ENCODE results near the gene CALCOCO1. TPM values are rescaled to one million over a fixed set of nuclear protein-coding genes. Genes with fewer than 3 reads are reported as not detected.

The CALCOCO1 gene
- total and polyA plus RNA-seq, 2 of the 13 experiments (the other 11 are each of a cell fraction or from before 2014, with no cell fraction given), result 7.7 to 47.7 TPM

DNA sequence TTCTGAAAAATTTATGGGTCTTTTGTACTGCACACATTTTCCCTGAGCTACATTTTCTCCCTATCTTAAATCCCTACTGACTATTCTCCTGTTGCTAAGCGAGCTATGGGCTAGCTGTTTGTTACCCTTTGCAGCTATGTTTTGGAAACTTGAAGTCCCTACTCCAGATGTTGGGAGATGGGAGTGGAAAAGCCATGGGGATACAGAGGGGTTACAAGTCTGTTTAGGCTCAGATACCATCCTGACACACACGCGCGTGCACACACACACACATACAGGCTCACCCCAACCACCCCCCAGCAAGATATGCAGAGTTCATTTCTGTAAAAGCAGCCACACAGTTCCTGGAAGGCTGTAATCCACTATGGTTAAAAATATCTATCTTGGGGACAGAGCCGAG, 67.2 kb downstream of the CALCOCO1 start (continued):
- TF ChIP-seq, protein P1, sequence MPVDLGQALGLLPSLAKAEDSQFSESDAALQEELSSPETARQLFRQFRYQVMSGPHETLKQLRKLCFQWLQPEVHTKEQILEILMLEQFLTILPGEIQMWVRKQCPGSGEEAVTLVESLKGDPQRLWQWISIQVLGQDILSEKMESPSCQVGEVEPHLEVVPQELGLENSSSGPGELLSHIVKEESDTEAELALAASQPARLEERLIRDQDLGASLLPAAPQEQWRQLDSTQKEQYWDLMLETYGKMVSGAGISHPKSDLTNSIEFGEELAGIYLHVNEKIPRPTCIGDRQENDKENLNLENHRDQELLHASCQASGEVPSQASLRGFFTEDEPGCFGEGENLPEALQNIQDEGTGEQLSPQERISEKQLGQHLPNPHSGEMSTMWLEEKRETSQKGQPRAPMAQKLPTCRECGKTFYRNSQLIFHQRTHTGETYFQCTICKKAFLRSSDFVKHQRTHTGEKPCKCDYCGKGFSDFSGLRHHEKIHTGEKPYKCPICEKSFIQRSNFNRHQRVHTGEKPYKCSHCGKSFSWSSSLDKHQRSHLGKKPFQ (CRISPR knock-in tag; IDR thresholded peaks at IDR 0.05; ENCODE audit: insufficient replicate concordance), result no peak
- TF ChIP-seq PLRG1 (conservative IDR thresholded peaks at IDR 0.05), result no peak
- no peak for TF ChIP-seq SP140L (CRISPR knock-in tag; IDR thresholded peaks at IDR 0.05; ENCODE audit: borderline replicate concordance)
- TF ChIP-seq, protein P2, sequence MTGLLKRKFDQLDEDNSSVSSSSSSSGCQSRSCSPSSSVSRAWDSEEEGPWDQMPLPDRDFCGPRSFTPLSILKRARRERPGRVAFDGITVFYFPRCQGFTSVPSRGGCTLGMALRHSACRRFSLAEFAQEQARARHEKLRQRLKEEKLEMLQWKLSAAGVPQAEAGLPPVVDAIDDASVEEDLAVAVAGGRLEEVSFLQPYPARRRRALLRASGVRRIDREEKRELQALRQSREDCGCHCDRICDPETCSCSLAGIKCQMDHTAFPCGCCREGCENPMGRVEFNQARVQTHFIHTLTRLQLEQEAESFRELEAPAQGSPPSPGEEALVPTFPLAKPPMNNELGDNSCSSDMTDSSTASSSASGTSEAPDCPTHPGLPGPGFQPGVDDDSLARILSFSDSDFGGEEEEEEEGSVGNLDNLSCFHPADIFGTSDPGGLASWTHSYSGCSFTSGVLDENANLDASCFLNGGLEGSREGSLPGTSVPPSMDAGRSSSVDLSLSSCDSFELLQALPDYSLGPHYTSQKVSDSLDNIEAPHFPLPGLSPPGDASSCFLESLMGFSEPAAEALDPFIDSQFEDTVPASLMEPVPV (CRISPR knock-in tag; IDR thresholded peaks at IDR 0.05), result no peak
- no peak for TF ChIP-seq ZNF629 (CRISPR knock-in tag; conservative IDR thresholded peaks at IDR 0.05)
- TF ChIP-seq HNRNPL (IDR thresholded peaks at IDR 0.05; ENCODE audit: low read depth, low read length), result no peak
- TF ChIP-seq MEF2D (CRISPR knock-in tag; IDR thresholded peaks at IDR 0.05), result 0 out of 2 replicates have a peak, but pooled peaks have one; percentile 37
- TF ChIP-seq, protein P3, sequence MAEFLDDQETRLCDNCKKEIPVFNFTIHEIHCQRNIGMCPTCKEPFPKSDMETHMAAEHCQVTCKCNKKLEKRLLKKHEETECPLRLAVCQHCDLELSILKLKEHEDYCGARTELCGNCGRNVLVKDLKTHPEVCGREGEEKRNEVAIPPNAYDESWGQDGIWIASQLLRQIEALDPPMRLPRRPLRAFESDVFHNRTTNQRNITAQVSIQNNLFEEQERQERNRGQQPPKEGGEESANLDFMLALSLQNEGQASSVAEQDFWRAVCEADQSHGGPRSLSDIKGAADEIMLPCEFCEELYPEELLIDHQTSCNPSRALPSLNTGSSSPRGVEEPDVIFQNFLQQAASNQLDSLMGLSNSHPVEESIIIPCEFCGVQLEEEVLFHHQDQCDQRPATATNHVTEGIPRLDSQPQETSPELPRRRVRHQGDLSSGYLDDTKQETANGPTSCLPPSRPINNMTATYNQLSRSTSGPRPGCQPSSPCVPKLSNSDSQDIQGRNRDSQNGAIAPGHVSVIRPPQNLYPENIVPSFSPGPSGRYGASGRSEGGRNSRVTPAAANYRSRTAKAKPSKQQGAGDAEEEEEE (CRISPR knock-in tag; IDR thresholded peaks at IDR 0.05; ENCODE audit: borderline replicate concordance), result no peak
- TF ChIP-seq ZNF737 (CRISPR knock-in tag; IDR thresholded peaks at IDR 0.05; ENCODE audit: borderline replicate concordance), result no peak
- TF ChIP-seq SALL1 (CRISPR knock-in tag; IDR thresholded peaks at IDR 0.05), result peak; percentile 23; the same call in 1 of the 2 replicates
- TF ChIP-seq BCL6 (CRISPR knock-in tag; IDR thresholded peaks at IDR 0.05), result peak; percentile 29; the same call in 1 of the 2 replicates

Measured in HepG2 (cell line).